Naive thymus-derived CD4-positive, alpha-beta T cell (primary cell): ENCODE measurements around the gene ADGRL2. TPM values are rescaled to one million over a fixed set of nuclear protein-coding genes. Genes with fewer than 3 reads are reported as not detected.

ENCODE experiments used
- ATAC-seq: fragments of 150-1000 bp; cut with Tn5 transposase; 2 replicates; pipeline ENCODE4 v1.10.0; 2021; ENCODE audit warnings: mild to moderate bottlenecking, moderate library complexity
- CTCF ChIA-PET: fragments of 350-600 bp; sonication (Branson Sonifier 250); formaldehyde crosslinking; loops from one replicate; lab custom pipeline; 2021; ENCODE audit warnings: antibody characterized with exemption; lab: Charles Lee
- POLR2A ChIA-PET: fragments of 350-600 bp; sonication (Branson Sonifier 250); formaldehyde crosslinking; loops from one replicate; lab custom pipeline; 2021; ENCODE audit warnings: antibody characterized with exemption, inconsistent platforms; lab: Charles Lee
- DNase-seq, 9 donors: peaks; one replicate each; pipeline versions ENCODE4 v3.0.0 to v3.0.0-alpha.2; 2020 to 2022; ENCODE audit warnings: mixed read lengths in 1 of 9
- H3K27ac ChIP-seq: one replicate; pipeline ENCODE4 v1.7.0; 2013; ENCODE audit warnings: mild to moderate bottlenecking, low read depth, low read length, moderate library complexity
- H3K27me3 ChIP-seq, 2 donors: one replicate each; pipeline ENCODE4 v1.7.0; 2013; ENCODE audit warnings: low read length in 2 of 2, mild to moderate bottlenecking in 2 of 2, moderate library complexity in 2 of 2; ENCODE audit not compliant: control insufficient read depth in 2 of 2, insufficient read depth in 2 of 2
- H3K36me3 ChIP-seq, 3 experiments: 1 replicate in 2 of 3; 2 replicates in 1 of 3; pipeline ENCODE4 v1.7.0; 2013; ENCODE audit warnings: low read length in 3 of 3, mild to moderate bottlenecking in 3 of 3, moderate library complexity in 1 of 3; ENCODE audit not compliant: insufficient read depth in 3 of 3, control insufficient read depth in 2 of 3
- H3K4me1 ChIP-seq, 2 donors: one replicate each; pipeline ENCODE4 v1.7.0; 2013; ENCODE audit warnings: low read length in 2 of 2, mild to moderate bottlenecking in 2 of 2, moderate library complexity in 1 of 2; ENCODE audit not compliant: control insufficient read depth in 2 of 2, insufficient read depth in 2 of 2
- H3K4me3 ChIP-seq: 2 replicates; pipeline ENCODE4 v1.7.0; 2013; ENCODE audit warnings: mild to moderate bottlenecking, low read length
- H3K9me3 ChIP-seq, 3 experiments: 1 replicate in 2 of 3; 2 replicates in 1 of 3; pipeline ENCODE4 v1.7.0; 2013; ENCODE audit warnings: low read length in 3 of 3; ENCODE audit not compliant: control insufficient read depth in 2 of 3
- H3K27ac Mint-ChIP-seq, 9 donors: one replicate each; pipeline ENCODE4 v1.8.0; 2020 to 2022; ENCODE audit warnings: mixed read lengths in 9 of 9, mild to moderate bottlenecking in 8 of 9, moderate library complexity in 5 of 9, inconsistent platforms in 2 of 9
- H3K27me3 Mint-ChIP-seq, 5 donors: one replicate each; pipeline ENCODE4 v1.8.0; 2021 to 2022; ENCODE audit warnings: mixed read lengths in 5 of 5, mild to moderate bottlenecking in 1 of 5
- H3K36me3 Mint-ChIP-seq, 5 donors: one replicate each; pipeline ENCODE4 v1.8.0; 2020 to 2022; ENCODE audit warnings: mixed read lengths in 5 of 5, mild to moderate bottlenecking in 3 of 5, inconsistent platforms in 1 of 5
- H3K4me1 Mint-ChIP-seq, 7 donors: one replicate each; pipeline ENCODE4 v1.8.0; 2020 to 2022; ENCODE audit warnings: mixed read lengths in 7 of 7, mild to moderate bottlenecking in 3 of 7, inconsistent platforms in 1 of 7
- H3K4me3 Mint-ChIP-seq, 10 donors: one replicate each; pipeline ENCODE4 v1.8.0; 2020 to 2022; ENCODE audit warnings: mild to moderate bottlenecking in 10 of 10, mixed read lengths in 10 of 10, moderate library complexity in 6 of 10, inconsistent platforms in 2 of 10
- H3K9me3 Mint-ChIP-seq, 11 donors: one replicate each; pipeline ENCODE4 v1.8.0; 2020 to 2022; ENCODE audit warnings: mixed read lengths in 11 of 11, mild to moderate bottlenecking in 4 of 11, inconsistent platforms in 1 of 11, moderate library complexity in 1 of 11
- intact Hi-C, 2 donors: fragments of 100-400 bp; cut with micrococcal nuclease; formaldehyde crosslinking; loops; one replicate each; pipeline ENCODE4 v1.15.1; 2023
- polyA plus RNA-seq, 2 donors: library from polyadenylated mRNA; unstranded; fragments of 300-500 nt; fragmentation: Illumina TruSeq; gene quantifications; one replicate each; pipeline ENCODE4 v1.2.3, GENCODE V29; 2021
- total RNA-seq, 6 experiments: library from RNA in 5 of 6; stranded (reverse) in 5 of 6; gene quantifications; 1 replicate in 5 of 6; 2 replicates in 1 of 6; pipeline ENCODE4 v1.2.3 and lab custom pipeline; 2021 to 2026

ADGRL2 gene
- total and polyA plus RNA-seq, 7 experiments from 2014 or later, result not detected

- H3K4me1 Mint-ChIP-seq, result no peaks in the 10 kb centered on the region
- H3K4me3 ChIP-seq, result no peak overlapping the region
- H3K27me3 Mint-ChIP-seq, result no peaks in the 10 kb centered on the region
These were observed 41.1 kb downstream of the ADGRL2 start for GRCh38 chr1:81841795-81842194.

GRCh38 chr1:81844477-81844876 lies 43.7 kb downstream of the ADGRL2 start:
- H3K4me1 Mint-ChIP-seq, result no peaks in the 10 kb centered on the region
- H3K4me1 ChIP-seq, result no peaks in the 10 kb centered on the region
- no peaks in the 10 kb centered on the region for H3K36me3 Mint-ChIP-seq
- ChIA-PET CTCF (no interaction called here), POLR2A (no interaction called here)
- no peak overlapping the region for H3K4me3 ChIP-seq
- intact Hi-C loops, result no loop called here
- H3K27ac ChIP-seq, result no peak overlapping the region
- H3K9me3 ChIP-seq, result no peaks in the 10 kb centered on the region
- DNase-seq, result no peak
- no peaks in the 10 kb centered on the region for H3K27me3 ChIP-seq
- no peaks in the 10 kb centered on the region for H3K27me3 Mint-ChIP-seq
- peaks cover 0 to 5% (median 0%) of the 10 kb centered on the region in 11 donors for H3K9me3 Mint-ChIP-seq
- H3K27ac Mint-ChIP-seq, result no peak overlapping the region
- H3K36me3 ChIP-seq, result no peaks in the 10 kb centered on the region
- ATAC-seq, result no peak
- no peak overlapping the region for H3K4me3 Mint-ChIP-seq

More at GRCh38 chr1:81841795-81842194, 41.1 kb downstream of the ADGRL2 start:
- Mint-ChIP-seq H3K4me3 (no peak overlapping the region), H3K9me3 (peaks cover 0 to 5% (median 0%) of the 10 kb centered on the region in 11 donors), H3K27ac (no peak overlapping the region), H3K36me3 (no peaks in the 10 kb centered on the region)
- DNase-seq (no peak), ATAC-seq (no peak)
- Histone ChIP-seq H3K36me3 (no peaks in the 10 kb centered on the region), H3K9me3 (no peaks in the 10 kb centered on the region), H3K27ac (no peak overlapping the region), H3K27me3 (no peaks in the 10 kb centered on the region), H3K4me1 (no peaks in the 10 kb centered on the region)
- intact Hi-C loops, result no loop called here
- ChIA-PET CTCF (no interaction called here), POLR2A (no interaction called here)

- no peaks in the 10 kb centered on the region for H3K27me3 Mint-ChIP-seq
- no peaks in the 10 kb centered on the region for H3K36me3 Mint-ChIP-seq
- intact Hi-C loops, result no loop called here
- no peak for DNase-seq
- no peak overlapping the region for H3K27ac Mint-ChIP-seq
- ATAC-seq, result no peak
- no peak overlapping the region for H3K4me3 ChIP-seq
- H3K9me3 ChIP-seq, result no peaks in the 10 kb centered on the region
- no peak overlapping the region for H3K27ac ChIP-seq
- no peak overlapping the region for H3K4me3 Mint-ChIP-seq
- CTCF ChIA-PET, result no interaction called here
- no peaks in the 10 kb centered on the region for H3K27me3 ChIP-seq
- POLR2A ChIA-PET, result no interaction called here
- H3K4me1 Mint-ChIP-seq, result no peaks in the 10 kb centered on the region
- H3K36me3 ChIP-seq, result no peaks in the 10 kb centered on the region
- no peaks in the 10 kb centered on the region for H3K4me1 ChIP-seq
- peaks cover 0 to 4% (median 0%) of the 10 kb centered on the region in 11 donors for H3K9me3 Mint-ChIP-seq
These were observed 45.9 kb downstream of the ADGRL2 start for GRCh38 chr1:81846630-81847029.

DNA sequence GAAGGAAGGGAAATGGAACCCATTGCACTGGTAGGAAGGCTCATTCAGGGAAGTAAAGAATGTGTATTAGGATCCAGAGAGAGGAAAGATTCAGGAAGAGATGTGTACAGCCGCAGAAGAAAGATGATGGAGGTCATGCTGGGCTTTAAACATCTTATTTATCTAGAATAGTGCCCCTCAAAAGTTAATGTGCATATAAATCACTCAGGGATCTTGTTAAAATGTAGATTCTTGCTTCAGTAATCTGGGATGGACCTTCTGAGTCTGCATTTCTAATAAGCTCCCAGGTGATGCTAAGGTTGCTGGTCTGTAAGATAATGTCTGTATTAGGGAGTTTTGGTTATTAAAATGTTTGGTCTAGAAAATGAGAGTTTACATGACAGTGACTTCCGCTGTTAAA lies 46.3 kb downstream of the ADGRL2 start:
- H3K4me1 ChIP-seq, result no peaks in the 10 kb centered on the region
- DNase-seq (no peak), ATAC-seq (no peak)
- Mint-ChIP-seq H3K4me3 (no peak overlapping the region), H3K4me1 (no peaks in the 10 kb centered on the region), H3K27me3 (no peaks in the 10 kb centered on the region), H3K27ac (no peak overlapping the region), H3K9me3 (peaks cover 0 to 2% (median 0%) of the 10 kb centered on the region in 11 donors), H3K36me3 (no peaks in the 10 kb centered on the region)
- H3K27me3 ChIP-seq, result no peaks in the 10 kb centered on the region
- POLR2A ChIA-PET, result no interaction called here
- no peaks in the 10 kb centered on the region for H3K9me3 ChIP-seq
- CTCF ChIA-PET, result no interaction called here
- no peak overlapping the region for H3K27ac ChIP-seq
- H3K4me3 ChIP-seq, result no peak overlapping the region
- intact Hi-C loops, result no loop called here
- no peaks in the 10 kb centered on the region for H3K36me3 ChIP-seq

DNA sequence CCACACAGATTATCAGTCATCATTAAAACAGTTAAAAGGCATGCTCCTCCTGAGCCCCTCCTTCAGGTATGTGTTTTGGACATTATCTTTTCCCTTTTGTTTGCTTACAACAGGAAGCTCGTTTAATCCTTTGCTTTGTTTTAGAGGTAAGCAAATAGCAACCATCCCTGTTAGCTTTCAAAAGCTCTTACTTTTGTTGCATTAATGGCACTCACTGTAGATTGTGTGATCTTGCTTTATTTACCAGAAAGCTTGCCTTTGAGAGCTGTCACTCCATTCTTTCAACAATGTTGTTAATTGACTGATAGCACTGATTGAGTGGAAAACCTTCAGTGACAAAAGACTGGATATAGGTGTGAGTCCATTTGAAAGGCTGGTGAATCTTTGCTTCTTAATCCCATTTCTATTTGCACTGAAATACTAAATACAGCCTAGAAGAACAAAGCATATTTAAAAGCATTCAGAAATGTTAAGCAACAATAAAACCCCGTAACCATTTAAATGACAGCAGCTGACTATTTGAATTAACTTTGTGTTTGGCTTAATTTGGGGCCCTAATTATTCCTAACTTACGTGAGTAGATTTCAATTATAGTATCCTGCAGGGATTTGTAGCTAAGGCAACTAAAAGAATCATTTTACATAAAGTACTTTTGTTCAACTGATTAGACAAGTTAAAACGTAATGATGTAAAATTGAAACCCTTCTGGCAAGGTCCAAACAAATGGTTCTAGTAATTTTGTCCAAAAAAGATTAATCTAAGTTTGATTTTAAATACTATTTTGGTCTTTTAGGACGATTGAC lies 48.3 kb downstream of the ADGRL2 start:
- intact Hi-C loops, result no loop called here
- no peak overlapping the region for H3K27ac Mint-ChIP-seq
- POLR2A ChIA-PET, result interaction anchor here (0.7 kb wide), 1 partner anchor 194 kb away, joined by 3 read pairs; no protein-coding TSS in a partner anchor
- H3K9me3 Mint-ChIP-seq, result peaks cover 0 to 2% (median 0%) of the 10 kb centered on the region in 11 donors
- no peaks in the 10 kb centered on the region for H3K27me3 ChIP-seq
- no peaks in the 10 kb centered on the region for H3K36me3 Mint-ChIP-seq
- ATAC-seq (no peak), DNase-seq (no peak)
- CTCF ChIA-PET, result no interaction called here
- no peaks in the 10 kb centered on the region for H3K27me3 Mint-ChIP-seq
- no peak overlapping the region for H3K27ac ChIP-seq
- H3K4me1 Mint-ChIP-seq, result no peaks in the 10 kb centered on the region
- no peaks in the 10 kb centered on the region for H3K4me1 ChIP-seq
- H3K4me3 ChIP-seq, result no peak overlapping the region
- no peak overlapping the region for H3K4me3 Mint-ChIP-seq
- H3K9me3 ChIP-seq, result no peaks in the 10 kb centered on the region
- no peaks in the 10 kb centered on the region for H3K36me3 ChIP-seq

- CTCF ChIA-PET, result no interaction called here
These were observed 49.3 kb downstream of the ADGRL2 start for GRCh38 chr1:81850031-81850430.

GRCh38 chr1:81850495-81850894 lies 49.8 kb downstream of the ADGRL2 start:
- H3K9me3 ChIP-seq, result no peaks in the 10 kb centered on the region
- ATAC-seq (no peak), DNase-seq (no peak)
- intact Hi-C loops, result no loop called here
- H3K27ac Mint-ChIP-seq, result no peak overlapping the region
- H3K27me3 Mint-ChIP-seq, result no peaks in the 10 kb centered on the region
- H3K27ac ChIP-seq, result no peak overlapping the region
- POLR2A ChIA-PET, result no interaction called here
- no peaks in the 10 kb centered on the region for H3K4me1 Mint-ChIP-seq
- H3K36me3 Mint-ChIP-seq, result no peaks in the 10 kb centered on the region
- no peaks in the 10 kb centered on the region for H3K27me3 ChIP-seq
- peaks cover 0 to 5% (median 0%) of the 10 kb centered on the region in 11 donors for H3K9me3 Mint-ChIP-seq
- no peaks in the 10 kb centered on the region for H3K4me1 ChIP-seq
- H3K4me3 Mint-ChIP-seq, result no peak overlapping the region
- no peak overlapping the region for H3K4me3 ChIP-seq
- H3K36me3 ChIP-seq, result no peaks in the 10 kb centered on the region
- CTCF ChIA-PET, result interaction anchor here (1.1 kb wide), 1 partner anchor 10 kb away, joined by 3 read pairs; no protein-coding TSS in a partner anchor

More at GRCh38 chr1:81850031-81850430, 49.3 kb downstream of the ADGRL2 start:
- intact Hi-C loops, result no loop called here
- Histone ChIP-seq H3K36me3 (no peaks in the 10 kb centered on the region), H3K27me3 (no peaks in the 10 kb centered on the region), H3K4me3 (no peak overlapping the region), H3K9me3 (no peaks in the 10 kb centered on the region), H3K27ac (no peak overlapping the region), H3K4me1 (no peaks in the 10 kb centered on the region)
- POLR2A ChIA-PET, result no interaction called here
- Mint-ChIP-seq H3K9me3 (peaks cover 0 to 5% (median 0%) of the 10 kb centered on the region in 11 donors), H3K27ac (no peak overlapping the region), H3K27me3 (no peaks in the 10 kb centered on the region), H3K4me1 (no peaks in the 10 kb centered on the region), H3K36me3 (no peaks in the 10 kb centered on the region), H3K4me3 (no peak overlapping the region)
- no peak for DNase-seq
- no peak for ATAC-seq
